K562 treated with DMSO at 1 percent for 24 hours (cell line): ENCODE measurements around the gene HEPHL1. TPM values are rescaled to one million over a fixed set of nuclear protein-coding genes. Genes with fewer than 3 reads are reported as not detected.

Source experiments
- total RNA-seq: library from RNA; unstranded; fragments of 300-600 nt; gene quantifications from 2 replicates; pipeline ENCODE4 v1.2.3, GENCODE V29; 2022; ENCODE audit warnings: low read depth; ENCODE audit not compliant: insufficient read depth

Gene HEPHL1, protein sequence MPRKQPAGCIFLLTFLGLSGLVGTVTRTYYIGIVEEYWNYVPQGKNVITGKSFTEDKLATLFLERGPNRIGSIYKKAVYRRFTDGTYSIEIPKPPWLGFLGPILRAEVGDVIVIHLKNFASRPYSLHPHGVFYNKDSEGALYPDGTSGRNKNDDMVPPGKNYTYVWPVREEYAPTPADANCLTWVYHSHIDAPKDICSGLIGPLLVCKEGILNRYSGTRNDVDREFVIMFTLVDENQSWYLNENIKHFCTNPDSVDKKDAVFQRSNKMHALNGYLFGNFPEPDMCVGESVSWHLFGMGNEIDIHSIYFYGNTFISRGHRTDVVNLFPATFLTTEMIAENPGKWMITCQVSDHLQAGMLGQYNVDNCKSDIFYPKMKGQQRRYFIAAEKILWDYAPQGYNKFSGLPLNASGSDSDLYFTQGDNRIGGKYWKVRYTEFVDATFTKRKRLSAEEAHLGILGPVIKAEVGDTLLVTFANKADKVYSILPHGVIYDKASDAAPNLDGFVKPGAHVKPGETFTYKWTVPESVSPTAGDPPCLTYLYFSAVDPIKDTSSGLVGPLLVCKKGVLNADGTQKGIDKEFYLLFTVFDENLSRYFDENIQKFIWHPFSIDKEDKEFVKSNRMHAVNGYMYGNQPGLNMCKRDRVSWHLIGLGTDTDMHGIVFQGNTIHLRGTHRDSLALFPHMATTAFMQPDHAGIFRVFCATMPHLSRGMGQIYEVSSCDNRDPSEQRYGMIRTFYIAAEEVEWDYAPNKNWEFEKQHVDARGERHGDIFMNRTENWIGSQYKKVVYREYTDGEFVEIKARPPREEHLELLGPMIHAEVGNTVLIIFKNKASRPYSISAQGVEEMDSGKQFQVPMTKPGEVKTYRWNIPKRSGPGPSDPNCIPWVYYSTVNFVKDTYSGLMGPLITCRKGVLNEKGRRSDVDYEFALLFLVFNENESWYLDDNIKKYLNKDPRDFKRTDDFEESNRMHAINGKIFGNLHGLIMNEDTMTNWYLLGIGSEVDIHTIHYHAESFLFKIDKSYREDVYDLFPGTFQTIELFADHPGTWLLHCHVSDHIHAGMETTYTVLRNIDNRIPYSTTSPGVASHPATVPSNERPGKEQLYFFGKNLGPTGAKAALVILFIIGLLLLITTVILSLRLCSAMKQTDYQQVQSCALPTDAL
- not detected in 2 replicates for total RNA-seq

DNA sequence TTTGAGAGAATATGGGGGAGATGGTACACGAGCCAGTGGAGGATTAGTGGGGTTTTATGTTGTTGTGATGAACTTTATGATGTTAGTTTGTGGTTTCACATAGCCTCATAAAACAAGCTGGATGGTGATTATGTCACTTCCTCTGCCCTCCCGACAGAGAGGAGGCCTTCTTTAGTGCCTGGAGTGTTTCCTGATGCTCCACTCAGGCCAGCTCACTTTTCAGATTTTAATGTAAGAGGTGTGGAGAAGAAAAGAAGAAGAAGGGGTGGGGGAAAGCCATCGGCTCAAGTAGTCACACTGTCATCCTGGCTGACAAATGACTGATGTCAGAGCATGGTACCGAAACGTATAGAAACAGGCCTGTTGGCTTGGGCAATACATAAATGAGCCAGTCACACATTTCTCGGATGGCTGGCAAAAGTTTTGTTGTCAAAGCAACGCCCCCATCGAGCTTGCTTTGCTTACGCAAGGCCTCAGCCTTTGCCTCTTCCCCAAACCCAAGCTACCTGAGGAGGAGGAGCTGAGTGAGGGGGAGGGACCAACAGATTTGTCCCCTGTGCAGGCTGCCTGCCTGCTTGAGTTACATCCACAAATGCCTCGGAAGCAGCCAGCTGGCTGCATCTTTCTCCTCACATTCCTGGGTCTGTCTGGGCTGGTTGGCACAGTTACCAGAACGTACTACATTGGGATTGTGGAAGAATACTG, at the start of gene HEPHL1:
HEPHL1 (plus strand) TSS at position 578 of the 705 bp plus-strand sequence; CDS start at position 593, 15 bp downstream.

DNA sequence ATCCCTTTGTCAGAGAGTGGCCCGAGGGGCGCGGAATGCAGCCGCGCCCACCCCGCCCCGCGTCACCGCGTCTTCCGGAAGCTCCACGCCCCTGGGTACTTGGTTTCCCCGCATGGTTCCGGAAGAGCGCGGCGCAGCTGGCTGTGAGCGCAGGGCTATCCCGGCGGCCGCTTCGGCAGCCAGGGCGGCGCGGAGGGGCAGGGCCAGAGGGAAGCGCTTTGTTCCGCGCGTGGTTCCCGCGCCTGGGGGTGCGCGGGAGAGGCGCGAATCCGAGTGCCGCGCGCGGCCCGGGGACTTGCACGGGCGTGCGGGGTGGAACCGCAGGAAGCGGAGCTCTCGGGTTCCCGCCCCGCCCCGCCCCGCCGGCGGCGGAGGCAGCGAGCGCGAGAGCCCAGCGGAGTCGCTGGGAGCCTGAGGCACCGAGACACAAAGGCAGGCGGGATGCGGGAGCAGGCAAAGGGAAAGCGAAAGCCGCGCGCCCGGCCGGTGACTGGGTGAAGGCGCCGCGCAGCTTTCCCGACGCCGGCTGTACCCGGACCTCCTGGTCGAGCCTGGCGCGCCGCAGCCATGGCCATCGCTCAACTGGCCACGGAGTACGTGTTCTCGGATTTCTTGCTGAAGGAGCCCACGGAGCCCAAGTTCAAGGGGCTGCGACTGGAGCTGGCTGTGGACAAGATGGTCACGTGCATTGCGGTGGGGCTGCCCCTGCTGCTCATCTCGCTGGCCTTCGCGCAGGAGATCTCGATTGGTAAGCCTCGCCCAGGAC, 107.8 kb downstream of the HEPHL1 start, which contains the start of gene PANX1:
PANX1 (plus strand) TSS at position 96 of the 766 bp plus-strand sequence; CDS start at position 568, 472 bp downstream.

Other genes with a start within 250 kb of the HEPHL1 start
- 14.2 and 16.8 TPM in 2 replicates for gene MED17, start 237.1 kb upstream of the HEPHL1 start, total RNA-seq
- gene VSTM5, start 170.7 kb upstream of the HEPHL1 start, total RNA-seq = not detected in 2 replicates
- gene PANX1, start 107.5 kb downstream of the HEPHL1 start, total RNA-seq = 10.8 and 12.0 TPM in 2 replicates